H9 (cell line): ENCODE results near the gene EXOSC1. TPM values are rescaled to one million over a fixed set of nuclear protein-coding genes. Genes with fewer than 3 reads are reported as not detected.
A peak's percentile ranks its signal among the peaks of the same experiment; 100 is the strongest.
"Not testable (repeated sequence)": the region's sequence is repeated elsewhere in the genome, so short reads cannot be mapped to it uniquely, and the experiment has no call there.

Experiments used
- DNase-seq: peaks from one replicate; pipeline ENCODE4 v3.0.0-alpha.2; 2017
- H2AFZ ChIP-seq: one replicate; pipeline ENCODE4 v1.6.1; 2013; ENCODE audit warnings: mild to moderate bottlenecking, low read length, control low read depth, moderate library complexity
- H2AK5ac ChIP-seq: 2 replicates; pipeline ENCODE4 v1.6.1; 2013; ENCODE audit warnings: low read length, control low read depth, mixed read lengths; ENCODE audit not compliant: insufficient read length
- H2BK120ac ChIP-seq: one replicate; pipeline ENCODE4 v1.6.1; 2013; ENCODE audit warnings: low read depth, mild to moderate bottlenecking, low read length, control low read depth, inconsistent platforms; ENCODE audit not compliant: poor library complexity, severe bottlenecking
- H2BK12ac ChIP-seq: 2 replicates; pipeline ENCODE4 v1.6.1; 2013; ENCODE audit warnings: low read length, control low read depth, mixed read lengths, low read depth; ENCODE audit not compliant: insufficient read length
- H2BK15ac ChIP-seq: 2 replicates; pipeline ENCODE4 v1.6.1; 2013; ENCODE audit warnings: low read depth, low read length, control low read depth
- H2BK20ac ChIP-seq: one replicate; pipeline ENCODE4 v1.6.1; 2013; ENCODE audit warnings: low read depth, mild to moderate bottlenecking, low read length, control low read depth, inconsistent platforms; ENCODE audit not compliant: poor library complexity, severe bottlenecking
- H2BK5ac ChIP-seq: 2 replicates; pipeline ENCODE4 v1.6.1; 2013; ENCODE audit warnings: low read length, control low read depth, mixed read lengths; ENCODE audit not compliant: insufficient read length
- H3K14ac ChIP-seq: 2 replicates; pipeline ENCODE4 v1.6.1; 2013; ENCODE audit warnings: low read length, control low read depth; ENCODE audit not compliant: insufficient read depth
- H3K18ac ChIP-seq: 2 replicates; pipeline ENCODE4 v1.6.1; 2013; ENCODE audit warnings: low read depth, mild to moderate bottlenecking, mixed read lengths, low read length, control low read depth; ENCODE audit not compliant: insufficient read length
- H3K23ac ChIP-seq: 2 replicates; pipeline ENCODE4 v1.6.1; 2013; ENCODE audit warnings: low read length, control low read depth, mixed read lengths, low read depth; ENCODE audit not compliant: insufficient read length
- H3K23me2 ChIP-seq: 2 replicates; pipeline ENCODE4 v1.6.1; 2013; ENCODE audit warnings: low read depth, mild to moderate bottlenecking, mixed read lengths, low read length, control low read depth; ENCODE audit not compliant: insufficient read length, poor library complexity, severe bottlenecking
- H3K27ac ChIP-seq: 2 replicates; pipeline ENCODE4 v1.5.1; 2013; ENCODE audit warnings: low read length, control low read depth, mixed read lengths, low read depth; ENCODE audit not compliant: insufficient read length
- H3K27me3 ChIP-seq: 2 replicates; pipeline ENCODE4 v1.6.1; 2013; ENCODE audit warnings: low read length, control low read depth, inconsistent platforms; ENCODE audit not compliant: insufficient read depth
- H3K4ac ChIP-seq: 2 replicates; pipeline ENCODE4 v1.6.1; 2013; ENCODE audit warnings: low read depth, mild to moderate bottlenecking, control low read depth, inconsistent platforms, low read length, moderate library complexity
- H3K4me1 ChIP-seq: 2 replicates; pipeline ENCODE4 v1.6.1; 2013; ENCODE audit warnings: low read length, control low read depth, inconsistent platforms; ENCODE audit not compliant: insufficient read depth
- H3K4me2 ChIP-seq: 2 replicates; pipeline ENCODE4 v1.6.1; 2013; ENCODE audit warnings: low read length, control low read depth, mixed read lengths; ENCODE audit not compliant: insufficient read length, insufficient read depth
- H3K56ac ChIP-seq: 2 replicates; pipeline ENCODE4 v1.6.1; 2013; ENCODE audit warnings: low read depth, mild to moderate bottlenecking, mixed read lengths, low read length, control low read depth; ENCODE audit not compliant: insufficient read length
- H3K79me1 ChIP-seq: 2 replicates; pipeline ENCODE4 v1.6.1; 2013; ENCODE audit warnings: low read depth, mild to moderate bottlenecking, moderate library complexity, low read length, control low read depth, inconsistent platforms; ENCODE audit not compliant: insufficient read depth, poor library complexity, severe bottlenecking
- H3K79me2 ChIP-seq: 2 replicates; pipeline ENCODE4 v1.6.1; 2013; ENCODE audit warnings: low read length, control low read depth, inconsistent platforms; ENCODE audit not compliant: insufficient read depth
- H3K9ac ChIP-seq: 2 replicates; pipeline ENCODE4 v1.6.1; 2013; ENCODE audit warnings: low read length, control low read depth, mixed read lengths; ENCODE audit not compliant: insufficient read length; ENCODE audit errors: extremely low read depth
- H3K9me3 ChIP-seq: one replicate; pipeline ENCODE4 v1.6.1; 2013; ENCODE audit warnings: low read depth, low read length, inconsistent platforms; ENCODE audit not compliant: control insufficient read depth
- H3T11ph ChIP-seq: one replicate; pipeline ENCODE4 v1.6.1; 2013; ENCODE audit warnings: mild to moderate bottlenecking, low read length, control low read depth, inconsistent platforms
- H4K20me1 ChIP-seq: one replicate; pipeline ENCODE4 v1.6.1; 2013; ENCODE audit not compliant: control insufficient read depth, insufficient read length, insufficient read depth
- H4K5ac ChIP-seq: 2 replicates; pipeline ENCODE4 v1.6.1; 2013; ENCODE audit warnings: low read depth, mild to moderate bottlenecking, mixed read lengths, low read length, control low read depth; ENCODE audit not compliant: insufficient read length
- H4K8ac ChIP-seq: replicated peaks from 2 replicates; pipeline ENCODE4 v1.6.1; 2013; ENCODE audit warnings: low read length, control low read depth, mixed read lengths, low read depth; ENCODE audit not compliant: insufficient read length
- H4K91ac ChIP-seq: 2 replicates; pipeline ENCODE4 v1.6.1; 2013; ENCODE audit warnings: low read depth, mild to moderate bottlenecking, moderate library complexity, mixed read lengths, low read length, control low read depth; ENCODE audit not compliant: insufficient read length
- H3K27ac Mint-ChIP-seq, 3 experiments: 2 replicates in 2 of 3; 3 replicates in 1 of 3; pipeline ENCODE4 v1.8.0; 2020 to 2021; ENCODE audit warnings: mixed read lengths in 3 of 3, mild to moderate bottlenecking in 1 of 3, moderate library complexity in 1 of 3
- H3K27me3 Mint-ChIP-seq: 2 replicates; pipeline ENCODE4 v1.8.0; 2021; ENCODE audit warnings: low read depth, mild to moderate bottlenecking, moderate library complexity, mixed read lengths
- H3K36me3 Mint-ChIP-seq, 3 experiments: 2 replicates in 2 of 3; 3 replicates in 1 of 3; pipeline ENCODE4 v1.8.0; 2020 to 2021; ENCODE audit warnings: low read depth in 3 of 3, mixed read lengths in 3 of 3; ENCODE audit not compliant: insufficient read depth in 1 of 3
- H3K4me1 Mint-ChIP-seq, 2 experiments: 2 replicates each; pipeline ENCODE4 v1.8.0; 2020; ENCODE audit warnings: mixed read lengths in 2 of 2
- H3K4me3 Mint-ChIP-seq, 2 experiments: 2 replicates in 1 of 2; 3 replicates in 1 of 2; pipeline ENCODE4 v1.8.0; 2020 to 2021; ENCODE audit warnings: mild to moderate bottlenecking in 2 of 2, mixed read lengths in 2 of 2, moderate library complexity in 1 of 2
- H3K9me3 Mint-ChIP-seq, 2 experiments: 2 replicates in 1 of 2; 3 replicates in 1 of 2; pipeline ENCODE4 v1.8.0; 2020; ENCODE audit warnings: mild to moderate bottlenecking in 2 of 2, mixed read lengths in 2 of 2, moderate library complexity in 1 of 2
- CTCF ChIP-seq: fragments of 200-600 bp; sonication (generic); conservative IDR thresholded peaks from 3 replicates; pipeline ENCODE4 v1.8.0; 2021; ENCODE audit warnings: antibody characterized with exemption, mild to moderate bottlenecking
- WGBS: extraction: QIAGEN DNeasy Blood & Tissue Kit; methylation state at CpG from one replicate; pipeline ENCODE4 v1.1.7; 2013; ENCODE audit warnings: missing lambda C conversion rate, low lambda C conversion rate, mixed read lengths; ENCODE audit not compliant: insufficient read length; ENCODE audit errors: extremely low coverage; 5-methylcytosine and 5-hydroxymethylcytosine counted together
- total RNA-seq: library from RNA; stranded (reverse); gene quantifications from 2 replicates; pipeline ENCODE4 v1.2.1, GENCODE V29; 2021

The EXOSC1 gene
- total RNA-seq, 1 experiment from 2014 or later = 66.4 TPM

GRCh38 chr10:97474918-97475317 lies 29.1 kb upstream of the EXOSC1 start:
- H4K8ac ChIP-seq = no peak overlapping the region
- no peak overlapping the region for H3K23ac ChIP-seq
- no peaks in the 10 kb centered on the region for H3K79me1 ChIP-seq
- no peak overlapping the region for H4K5ac ChIP-seq
- H4K91ac ChIP-seq = no peak overlapping the region
- no CpG with 5 or more reads among the region's 4 CpGs for WGBS
- peaks cover 4% of the 10 kb centered on the region; the same call in 1 of the 2 replicates for H3K4me1 ChIP-seq
- Mint-ChIP-seq H3K27ac (no peak overlapping the region), H3K9me3 (no peaks in the 10 kb centered on the region), H3K27me3 (no peaks in the 10 kb centered on the region), H3K4me3 (no peak overlapping the region), H3K36me3 (peaks cover 52 to 81% (median 77%) of the 10 kb centered on the region in 3 experiments), H3K4me1 (peaks cover 7 to 13% of the 10 kb centered on the region in 2 experiments)
- no peak overlapping the region for H3K18ac ChIP-seq
- H2BK12ac ChIP-seq = no peak overlapping the region
- H3K23me2 ChIP-seq = no peaks in the 10 kb centered on the region
- H2BK15ac ChIP-seq = no peak overlapping the region
- H2BK20ac ChIP-seq = no peak overlapping the region
- H3K9me3 ChIP-seq = no peaks in the 10 kb centered on the region
- H3K56ac ChIP-seq = no peak overlapping the region
- no peak overlapping the region for H3K27ac ChIP-seq
- DNase-seq = no peak
- TF ChIP-seq CTCF = no peak
- H3T11ph ChIP-seq = no peak overlapping the region
- no peak overlapping the region for H2BK5ac ChIP-seq
- H3K27me3 ChIP-seq = no peaks in the 10 kb centered on the region
- no peak overlapping the region for H3K9ac ChIP-seq
- H2AFZ ChIP-seq = no peak overlapping the region
- no peak overlapping the region for H3K4me2 ChIP-seq
- no peak overlapping the region for H3K14ac ChIP-seq
- H4K20me1 ChIP-seq = no peaks in the 10 kb centered on the region
- no peak overlapping the region for H3K4ac ChIP-seq
- H3K79me2 ChIP-seq = no peaks in the 10 kb centered on the region
- H2AK5ac ChIP-seq = no peak overlapping the region
- no peak overlapping the region for H2BK120ac ChIP-seq

- not testable (repeated sequence) for DNase-seq, H4K5ac ChIP-seq, H3K79me1 ChIP-seq, H2BK15ac ChIP-seq, H3K27me3 Mint-ChIP-seq, H4K8ac ChIP-seq, H3K14ac ChIP-seq, H2BK12ac ChIP-seq, H3K27ac ChIP-seq, H3K4me1 ChIP-seq, H3T11ph ChIP-seq, H3K9me3 ChIP-seq, H4K20me1 ChIP-seq, H3K4ac ChIP-seq, H2AFZ ChIP-seq, H3K4me3 Mint-ChIP-seq, H3K79me2 ChIP-seq, H2BK20ac ChIP-seq, H3K56ac ChIP-seq, H3K9me3 Mint-ChIP-seq, H4K91ac ChIP-seq, H2BK120ac ChIP-seq, H2AK5ac ChIP-seq, H3K27me3 ChIP-seq, H3K9ac ChIP-seq, H3K4me2 ChIP-seq, H3K4me1 Mint-ChIP-seq, H3K18ac ChIP-seq, H2BK5ac ChIP-seq, H3K23ac ChIP-seq, H3K23me2 ChIP-seq
- H3K36me3 Mint-ChIP-seq = peaks cover 19 to 82% (median 59%) of the 10 kb centered on the region in 3 experiments; a peak in 6 of 7 replicates
- no CpG with 5 or more reads among the region's 12 CpGs for WGBS
- H3K27ac Mint-ChIP-seq = peak overlapping the region in 1 of 3 experiments; percentile 52; a peak in 3 of 7 replicates
Measured at GRCh38 chr10:97468781-97469180, 23.0 kb upstream of the EXOSC1 start.
